ENCODE results near the gene GORASP1. TPM values are rescaled to one million over a fixed set of nuclear protein-coding genes. Genes with fewer than 3 reads are reported as not detected.

GORASP1 gene
- total and polyA plus RNA-seq, 2 of the 13 experiments (the other 11 are each of a cell fraction or from before 2014, with no cell fraction given): 36.4 to 39.8 TPM

DNA sequence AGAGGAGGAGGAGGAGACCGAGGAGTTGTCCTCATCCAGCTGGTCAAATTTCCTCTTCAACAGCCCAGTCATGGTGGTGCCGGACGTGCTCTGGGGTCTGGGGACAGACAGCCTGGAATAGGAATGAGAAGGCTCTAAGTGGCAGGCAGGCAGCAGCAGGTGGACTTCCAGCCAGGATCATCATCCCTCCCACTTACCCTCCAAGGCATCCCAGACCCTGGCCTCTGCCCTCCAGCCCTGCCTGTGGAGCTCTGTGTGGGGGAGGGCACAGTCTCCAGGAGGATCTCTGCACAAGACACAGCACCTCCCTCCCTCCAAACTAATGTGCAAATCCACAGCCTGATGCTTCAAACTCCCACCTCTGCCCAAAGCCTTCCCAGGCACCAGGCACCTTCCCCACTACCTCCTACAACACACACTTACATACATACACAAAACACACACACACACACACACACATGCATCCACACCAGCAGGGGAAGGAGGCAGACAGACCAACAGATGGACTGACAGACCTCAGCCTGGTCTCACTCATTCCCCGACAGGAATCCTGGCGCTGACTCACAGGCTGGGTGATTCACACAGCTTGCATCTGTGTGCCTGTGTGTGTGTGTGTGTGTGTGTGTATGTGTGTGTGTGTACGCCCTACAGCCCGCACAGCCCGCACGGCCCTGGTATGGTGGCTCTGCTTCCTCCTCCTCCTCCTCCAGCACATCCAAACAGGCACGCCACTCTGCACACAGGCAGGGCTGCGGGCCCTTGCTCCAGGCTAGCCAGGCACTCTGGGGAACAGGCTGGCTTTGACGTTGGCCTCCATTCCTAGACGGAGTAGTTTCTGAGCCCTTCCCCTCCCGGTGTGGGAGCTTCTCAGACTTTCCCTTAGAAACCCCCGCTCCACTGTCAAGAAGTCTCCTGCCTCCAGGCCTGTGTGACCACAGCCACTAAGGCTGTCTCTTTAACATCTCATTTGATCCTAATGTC, 39.5 kb upstream of the GORASP1 start:
- in situ Hi-C loops (cut with HindIII; ENCODE audit: extremely low pct_ligation_motif_present, low pct_unique_long_range_greater_than_20kb) (no loop called here), intact Hi-C loops (cut with micrococcal nuclease; ENCODE audit: unreplicated experiment) (no loop called here)
- H3K36me3 ChIP-seq (replicated peaks in 1 of 2; ENCODE audit: control insufficient read depth in 1 of 2, insufficient read depth in 2 of 2, low read length in 2 of 2): peaks cover 30 to 51% of the 10 kb centered on the region in 2 experiments; a peak in 4 of 5 replicates
- no TSS peak for BruUV-seq (replicated peaks)
- FAIRE-seq: no peak
- H3K9ac ChIP-seq (ENCODE audit: insufficient read depth, low read depth, low read length): no peak overlapping the region
- peak; percentile 6 for ATAC-seq
- H3K9me3 ChIP-seq (ENCODE audit: low read length): no peaks in the 10 kb centered on the region
- H4K20me1 ChIP-seq (ENCODE audit: insufficient read depth, low read length): peaks cover 59% of the 10 kb centered on the region
- peaks cover 56% of the 10 kb centered on the region for H3K4me1 ChIP-seq (ENCODE audit: insufficient read depth, low read length)
- ChIA-PET CTCF (ENCODE audit: low intra/inter-chr PET ratio, low total read pairs) (no interaction called here), POLR2A (no interaction called here)
- no peak overlapping the region for H2AFZ ChIP-seq (ENCODE audit: low read length)
- DNase-seq (ENCODE audit: low spot score): peak; percentile 29
- H3K27ac ChIP-seq (ENCODE audit: extremely low read length, insufficient read depth, low read length): peak overlapping the region; percentile 26
- WGBS (ENCODE audit: low lambda C conversion rate): 93% methylated on average over 14 of the region's 15 CpGs
- H3K4me3 ChIP-seq (replicated peaks in 1 of 3; ENCODE audit: insufficient read depth in 1 of 3, low read depth in 2 of 3, low read length in 3 of 3): no peak overlapping the region
- peaks cover 47% of the 10 kb centered on the region for H3K79me2 ChIP-seq (ENCODE audit: insufficient read depth, low read length)
- H3K27me3 ChIP-seq (ENCODE audit: control insufficient read depth in 1 of 2, insufficient read depth in 2 of 2, low read length in 2 of 2): no peaks in the 10 kb centered on the region
- 0 out of 2 replicates have a peak overlapping the region, but pooled peaks have one; percentile 43 for H3K4me2 ChIP-seq (ENCODE audit: low read depth, low read length)
- TF ChIP-seq, protein P1, sequence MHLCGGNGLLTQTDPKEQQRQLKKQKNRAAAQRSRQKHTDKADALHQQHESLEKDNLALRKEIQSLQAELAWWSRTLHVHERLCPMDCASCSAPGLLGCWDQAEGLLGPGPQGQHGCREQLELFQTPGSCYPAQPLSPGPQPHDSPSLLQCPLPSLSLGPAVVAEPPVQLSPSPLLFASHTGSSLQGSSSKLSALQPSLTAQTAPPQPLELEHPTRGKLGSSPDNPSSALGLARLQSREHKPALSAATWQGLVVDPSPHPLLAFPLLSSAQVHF (CRISPR knock-in tag; IDR thresholded peaks at IDR 0.05): no peak
- no peak for TF ChIP-seq TSC22D2 (CRISPR knock-in tag; IDR thresholded peaks at IDR 0.05; ENCODE audit: borderline replicate concordance)
- TF ChIP-seq, protein P2, sequence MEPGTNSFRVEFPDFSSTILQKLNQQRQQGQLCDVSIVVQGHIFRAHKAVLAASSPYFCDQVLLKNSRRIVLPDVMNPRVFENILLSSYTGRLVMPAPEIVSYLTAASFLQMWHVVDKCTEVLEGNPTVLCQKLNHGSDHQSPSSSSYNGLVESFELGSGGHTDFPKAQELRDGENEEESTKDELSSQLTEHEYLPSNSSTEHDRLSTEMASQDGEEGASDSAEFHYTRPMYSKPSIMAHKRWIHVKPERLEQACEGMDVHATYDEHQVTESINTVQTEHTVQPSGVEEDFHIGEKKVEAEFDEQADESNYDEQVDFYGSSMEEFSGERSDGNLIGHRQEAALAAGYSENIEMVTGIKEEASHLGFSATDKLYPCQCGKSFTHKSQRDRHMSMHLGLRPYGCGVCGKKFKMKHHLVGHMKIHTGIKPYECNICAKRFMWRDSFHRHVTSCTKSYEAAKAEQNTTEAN (CRISPR knock-in tag; conservative IDR thresholded peaks at IDR 0.05): no peak
- no peak for TF ChIP-seq ZNF720 (CRISPR knock-in tag; IDR thresholded peaks at IDR 0.05)
- no peak for TF ChIP-seq ZNF747 (CRISPR knock-in tag; IDR thresholded peaks at IDR 0.05; ENCODE audit: borderline replicate concordance)
- peak; percentile 38 for TF ChIP-seq AGO2 (optimal IDR thresholded peaks at IDR 0.05; ENCODE audit: low read depth, low read length)
- TF ChIP-seq ZNF253 (CRISPR knock-in tag; IDR thresholded peaks at IDR 0.05; ENCODE audit: borderline replicate concordance): no peak
- no peak; a peak in 1 of 4 replicates for TF ChIP-seq POLR2A (IDR thresholded peaks at IDR 0.05; ENCODE audit: insufficient read depth in 1 of 2, low read depth in 2 of 2, low read length in 2 of 2)
- TF ChIP-seq FOSL2 (CRISPR knock-in tag; IDR thresholded peaks at IDR 0.05): peak; percentile 77
- TF ChIP-seq SRY (CRISPR knock-in tag; IDR thresholded peaks at IDR 0.05): no peak
- peak; percentile 41; the same call in 1 of the 2 replicates for TF ChIP-seq ZNF333 (CRISPR knock-in tag; IDR thresholded peaks at IDR 0.05; ENCODE audit: borderline replicate concordance)
- TF ChIP-seq, protein P3, sequence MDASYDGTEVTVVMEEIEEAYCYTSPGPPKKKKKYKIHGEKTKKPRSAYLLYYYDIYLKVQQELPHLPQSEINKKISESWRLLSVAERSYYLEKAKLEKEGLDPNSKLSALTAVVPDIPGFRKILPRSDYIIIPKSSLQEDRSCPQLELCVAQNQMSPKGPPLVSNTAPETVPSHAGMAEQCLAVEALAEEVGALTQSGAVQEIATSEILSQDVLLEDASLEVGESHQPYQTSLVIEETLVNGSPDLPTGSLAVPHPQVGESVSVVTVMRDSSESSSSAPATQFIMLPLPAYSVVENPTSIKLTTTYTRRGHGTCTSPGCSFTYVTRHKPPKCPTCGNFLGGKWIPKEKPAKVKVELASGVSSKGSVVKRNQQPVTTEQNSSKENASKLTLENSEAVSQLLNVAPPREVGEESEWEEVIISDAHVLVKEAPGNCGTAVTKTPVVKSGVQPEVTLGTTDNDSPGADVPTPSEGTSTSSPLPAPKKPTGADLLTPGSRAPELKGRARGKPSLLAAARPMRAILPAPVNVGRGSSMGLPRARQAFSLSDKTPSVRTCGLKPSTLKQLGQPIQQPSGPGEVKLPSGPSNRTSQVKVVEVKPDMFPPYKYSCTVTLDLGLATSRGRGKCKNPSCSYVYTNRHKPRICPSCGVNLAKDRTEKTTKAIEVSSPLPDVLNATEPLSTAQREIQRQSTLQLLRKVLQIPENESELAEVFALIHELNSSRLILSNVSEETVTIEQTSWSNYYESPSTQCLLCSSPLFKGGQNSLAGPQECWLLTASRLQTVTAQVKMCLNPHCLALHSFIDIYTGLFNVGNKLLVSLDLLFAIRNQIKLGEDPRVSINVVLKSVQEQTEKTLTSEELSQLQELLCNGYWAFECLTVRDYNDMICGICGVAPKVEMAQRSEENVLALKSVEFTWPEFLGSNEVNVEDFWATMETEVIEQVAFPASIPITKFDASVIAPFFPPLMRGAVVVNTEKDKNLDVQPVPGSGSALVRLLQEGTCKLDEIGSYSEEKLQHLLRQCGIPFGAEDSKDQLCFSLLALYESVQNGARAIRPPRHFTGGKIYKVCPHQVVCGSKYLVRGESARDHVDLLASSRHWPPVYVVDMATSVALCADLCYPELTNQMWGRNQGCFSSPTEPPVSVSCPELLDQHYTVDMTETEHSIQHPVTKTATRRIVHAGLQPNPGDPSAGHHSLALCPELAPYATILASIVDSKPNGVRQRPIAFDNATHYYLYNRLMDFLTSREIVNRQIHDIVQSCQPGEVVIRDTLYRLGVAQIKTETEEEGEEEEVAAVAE (CRISPR knock-in tag; IDR thresholded peaks at IDR 0.05; ENCODE audit: borderline replicate concordance): no peak
- TF ChIP-seq ETS1 (CRISPR knock-in tag; IDR thresholded peaks at IDR 0.05): no peak
- TF ChIP-seq, protein P4, sequence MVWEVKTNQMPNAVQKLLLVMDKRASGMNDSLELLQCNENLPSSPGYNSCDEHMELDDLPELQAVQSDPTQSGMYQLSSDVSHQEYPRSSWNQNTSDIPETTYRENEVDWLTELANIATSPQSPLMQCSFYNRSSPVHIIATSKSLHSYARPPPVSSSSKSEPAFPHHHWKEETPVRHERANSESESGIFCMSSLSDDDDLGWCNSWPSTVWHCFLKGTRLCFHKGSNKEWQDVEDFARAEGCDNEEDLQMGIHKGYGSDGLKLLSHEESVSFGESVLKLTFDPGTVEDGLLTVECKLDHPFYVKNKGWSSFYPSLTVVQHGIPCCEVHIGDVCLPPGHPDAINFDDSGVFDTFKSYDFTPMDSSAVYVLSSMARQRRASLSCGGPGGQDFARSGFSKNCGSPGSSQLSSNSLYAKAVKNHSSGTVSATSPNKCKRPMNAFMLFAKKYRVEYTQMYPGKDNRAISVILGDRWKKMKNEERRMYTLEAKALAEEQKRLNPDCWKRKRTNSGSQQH (CRISPR knock-in tag; IDR thresholded peaks at IDR 0.05; ENCODE audit: low read depth): no peak
